ENCODE data around the gene GRID2. TPM values are rescaled to one million over a fixed set of nuclear protein-coding genes. Genes with fewer than 3 reads are reported as not detected.

The GRID2 gene
- total RNA-seq, 1 donor from 2014 or later, result 0.17 TPM

GRCh38 chr4:93658443-93658842 is 1354.7 kb downstream of the GRID2 start:
- H3K27ac Mint-ChIP-seq, result no peak overlapping the region
- Histone ChIP-seq H3K9me3 (ENCODE audit: low read depth) (no peaks in the 10 kb centered on the region), H3K4me2 (no peak overlapping the region), H4K20me1 (ENCODE audit: low read depth) (no peaks in the 10 kb centered on the region), H3K4me1 (peaks cover 20% of the 10 kb centered on the region), H2AFZ (replicated peaks) (no peak overlapping the region), H3F3A (ENCODE audit: low read depth) (peaks cover 7% of the 10 kb centered on the region), H3K27me3 (no peaks in the 10 kb centered on the region), H3K27ac (peak overlapping the region; percentile 58), H3K9ac (no peak overlapping the region), H3K79me2 (ENCODE audit: low read depth) (no peaks in the 10 kb centered on the region), H3K4me3 (no peak overlapping the region), H3K36me3 (no peaks in the 10 kb centered on the region)
- TF ChIP-seq, protein P1, sequence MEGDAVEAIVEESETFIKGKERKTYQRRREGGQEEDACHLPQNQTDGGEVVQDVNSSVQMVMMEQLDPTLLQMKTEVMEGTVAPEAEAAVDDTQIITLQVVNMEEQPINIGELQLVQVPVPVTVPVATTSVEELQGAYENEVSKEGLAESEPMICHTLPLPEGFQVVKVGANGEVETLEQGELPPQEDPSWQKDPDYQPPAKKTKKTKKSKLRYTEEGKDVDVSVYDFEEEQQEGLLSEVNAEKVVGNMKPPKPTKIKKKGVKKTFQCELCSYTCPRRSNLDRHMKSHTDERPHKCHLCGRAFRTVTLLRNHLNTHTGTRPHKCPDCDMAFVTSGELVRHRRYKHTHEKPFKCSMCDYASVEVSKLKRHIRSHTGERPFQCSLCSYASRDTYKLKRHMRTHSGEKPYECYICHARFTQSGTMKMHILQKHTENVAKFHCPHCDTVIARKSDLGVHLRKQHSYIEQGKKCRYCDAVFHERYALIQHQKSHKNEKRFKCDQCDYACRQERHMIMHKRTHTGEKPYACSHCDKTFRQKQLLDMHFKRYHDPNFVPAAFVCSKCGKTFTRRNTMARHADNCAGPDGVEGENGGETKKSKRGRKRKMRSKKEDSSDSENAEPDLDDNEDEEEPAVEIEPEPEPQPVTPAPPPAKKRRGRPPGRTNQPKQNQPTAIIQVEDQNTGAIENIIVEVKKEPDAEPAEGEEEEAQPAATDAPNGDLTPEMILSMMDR (IDR thresholded peaks at IDR 0.05), result no peak
- no peak for TF ChIP-seq EZH2phosphoT487 (IDR thresholded peaks at IDR 0.05)
- TF ChIP-seq EZH2 (IDR thresholded peaks at IDR 0.05), result no peak
- peaks cover 5% of the 10 kb centered on the region for H3K4me1 Mint-ChIP-seq
- peak; percentile 4 for DNase-seq (ENCODE audit: low spot score)
- H3K9me3 Mint-ChIP-seq, result no peaks in the 10 kb centered on the region
- H3K27me3 Mint-ChIP-seq (ENCODE audit: insufficient read depth, low read depth), result no peaks in the 10 kb centered on the region
- no peak overlapping the region for H3K4me3 Mint-ChIP-seq
- H3K36me3 Mint-ChIP-seq, result no peaks in the 10 kb centered on the region

DNA sequence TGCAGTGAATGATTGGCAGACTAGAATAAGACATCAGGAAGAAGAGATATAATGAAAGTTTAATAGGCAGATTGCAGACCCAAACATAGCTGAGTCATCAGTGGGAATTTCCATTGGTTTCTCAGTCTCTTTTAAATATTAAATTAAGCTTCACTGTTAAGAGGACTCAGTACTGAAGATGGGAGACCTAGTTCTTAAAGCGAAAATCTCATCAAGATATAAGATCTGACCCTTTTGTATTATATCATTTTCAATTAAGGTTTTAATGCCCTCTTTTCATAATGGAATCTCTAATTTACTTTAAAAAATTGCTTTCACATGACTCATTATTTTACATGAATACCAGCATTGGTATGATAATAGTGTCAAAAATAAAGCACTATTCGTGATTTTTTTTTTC is 1355.9 kb downstream of the GRID2 start:
- Histone ChIP-seq H4K20me1 (ENCODE audit: low read depth) (no peaks in the 10 kb centered on the region), H3K27ac (no peak overlapping the region), H3K4me1 (peaks cover 20% of the 10 kb centered on the region), H3K4me3 (no peak overlapping the region), H3K36me3 (no peaks in the 10 kb centered on the region), H3K27me3 (no peaks in the 10 kb centered on the region), H3K9me3 (ENCODE audit: low read depth) (no peaks in the 10 kb centered on the region), H3K9ac (no peak overlapping the region), H3K4me2 (no peak overlapping the region), H3K79me2 (ENCODE audit: low read depth) (no peaks in the 10 kb centered on the region), H2AFZ (replicated peaks) (no peak overlapping the region), H3F3A (ENCODE audit: low read depth) (peaks cover 7% of the 10 kb centered on the region)
- H3K27ac Mint-ChIP-seq, result no peak overlapping the region
- H3K36me3 Mint-ChIP-seq, result no peaks in the 10 kb centered on the region
- no peaks in the 10 kb centered on the region for H3K9me3 Mint-ChIP-seq
- H3K4me3 Mint-ChIP-seq, result no peak overlapping the region
- H3K4me1 Mint-ChIP-seq, result no peaks in the 10 kb centered on the region
- no peaks in the 10 kb centered on the region for H3K27me3 Mint-ChIP-seq (ENCODE audit: insufficient read depth, low read depth)
- no peak for DNase-seq (ENCODE audit: low spot score)
- no peak for TF ChIP-seq EZH2 (IDR thresholded peaks at IDR 0.05)
- TF ChIP-seq, protein P1 (IDR thresholded peaks at IDR 0.05), result no peak
- TF ChIP-seq EZH2phosphoT487 (IDR thresholded peaks at IDR 0.05), result no peak

- no peak overlapping the region for H3K4me3 Mint-ChIP-seq
- peaks cover 20% of the 10 kb centered on the region for H3K4me1 ChIP-seq
Measured at GRCh38 chr4:93660036-93660435, 1356.3 kb downstream of the GRID2 start.

GRCh38 chr4:93670434-93670833 is 1366.7 kb downstream of the GRID2 start:
- Histone ChIP-seq H3K4me1 (no peaks in the 10 kb centered on the region), H3K9me3 (ENCODE audit: low read depth) (no peaks in the 10 kb centered on the region), H3K4me2 (no peak overlapping the region), H3K4me3 (no peak overlapping the region), H3K27ac (no peak overlapping the region), H2AFZ (replicated peaks) (no peak overlapping the region), H3K9ac (no peak overlapping the region), H3K79me2 (ENCODE audit: low read depth) (no peaks in the 10 kb centered on the region), H4K20me1 (ENCODE audit: low read depth) (no peaks in the 10 kb centered on the region), H3K27me3 (no peaks in the 10 kb centered on the region), H3F3A (ENCODE audit: low read depth) (no peaks in the 10 kb centered on the region), H3K36me3 (no peaks in the 10 kb centered on the region)
- TF ChIP-seq, protein P1 (IDR thresholded peaks at IDR 0.05), result peak; percentile 35
- TF ChIP-seq EZH2phosphoT487 (IDR thresholded peaks at IDR 0.05) (no peak), EZH2 (IDR thresholded peaks at IDR 0.05) (no peak)
- Mint-ChIP-seq H3K36me3 (no peaks in the 10 kb centered on the region), H3K4me3 (no peak overlapping the region), H3K9me3 (no peaks in the 10 kb centered on the region), H3K27me3 (ENCODE audit: insufficient read depth, low read depth) (no peaks in the 10 kb centered on the region), H3K27ac (no peak overlapping the region), H3K4me1 (no peaks in the 10 kb centered on the region)
- DNase-seq (ENCODE audit: low spot score), result peak; percentile 8

More at GRCh38 chr4:93660036-93660435, 1356.3 kb downstream of the GRID2 start:
- no peaks in the 10 kb centered on the region for H3K27me3 Mint-ChIP-seq (ENCODE audit: insufficient read depth, low read depth)
- Histone ChIP-seq H3K9ac (no peak overlapping the region), H3F3A (ENCODE audit: low read depth) (peaks cover 7% of the 10 kb centered on the region), H3K79me2 (ENCODE audit: low read depth) (no peaks in the 10 kb centered on the region), H2AFZ (replicated peaks) (no peak overlapping the region), H4K20me1 (ENCODE audit: low read depth) (no peaks in the 10 kb centered on the region), H3K9me3 (ENCODE audit: low read depth) (no peaks in the 10 kb centered on the region), H3K4me2 (no peak overlapping the region), H3K27ac (no peak overlapping the region), H3K27me3 (no peaks in the 10 kb centered on the region), H3K4me3 (no peak overlapping the region), H3K36me3 (no peaks in the 10 kb centered on the region)
- H3K4me1 Mint-ChIP-seq, result no peaks in the 10 kb centered on the region
- no peak for DNase-seq (ENCODE audit: low spot score)
- H3K9me3 Mint-ChIP-seq, result no peaks in the 10 kb centered on the region
- no peak overlapping the region for H3K27ac Mint-ChIP-seq
- no peaks in the 10 kb centered on the region for H3K36me3 Mint-ChIP-seq
- TF ChIP-seq EZH2phosphoT487 (IDR thresholded peaks at IDR 0.05), result no peak
